GM21381 (cell line): ENCODE measurements around the gene ST8SIA1.
"Not testable (repeated sequence)": the region's sequence is repeated elsewhere in the genome, so short reads cannot be mapped to it uniquely, and the experiment has no call there.

Experiments used
- ATAC-seq: cut with Tn5 transposase; IDR thresholded peaks from one replicate; pipeline ENCODE4 v1.9.1; 2021; ENCODE audit warnings: mild to moderate bottlenecking, moderate library complexity; ENCODE audit not compliant: unreplicated experiment

The ST8SIA1 gene

GRCh38 chr12:22180705-22181104 is 153.8 kb downstream of the ST8SIA1 start:
- no peak for ATAC-seq

DNA sequence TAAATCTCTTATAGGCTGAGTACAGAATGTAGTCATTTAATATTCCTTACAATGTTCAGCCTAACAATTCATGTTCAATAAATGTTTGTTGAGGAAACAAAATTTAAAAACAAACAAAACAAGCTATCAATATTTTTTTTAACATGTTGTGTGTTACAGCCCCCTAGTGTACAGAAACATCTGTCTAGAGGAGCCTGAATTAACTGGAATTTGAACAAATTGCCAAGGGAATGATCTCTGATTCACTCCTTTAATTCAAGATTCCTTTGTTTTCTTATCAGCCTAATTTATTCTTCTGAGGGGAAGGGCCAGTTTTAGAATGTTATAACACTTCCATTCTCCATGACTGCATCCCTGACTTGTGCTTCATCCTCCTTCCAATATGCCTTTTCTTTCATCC is 161.3 kb downstream of the ST8SIA1 start:
- no peak for ATAC-seq

GRCh38 chr12:22172501-22172900 is 162.0 kb downstream of the ST8SIA1 start:
- ATAC-seq, result no peak

DNA sequence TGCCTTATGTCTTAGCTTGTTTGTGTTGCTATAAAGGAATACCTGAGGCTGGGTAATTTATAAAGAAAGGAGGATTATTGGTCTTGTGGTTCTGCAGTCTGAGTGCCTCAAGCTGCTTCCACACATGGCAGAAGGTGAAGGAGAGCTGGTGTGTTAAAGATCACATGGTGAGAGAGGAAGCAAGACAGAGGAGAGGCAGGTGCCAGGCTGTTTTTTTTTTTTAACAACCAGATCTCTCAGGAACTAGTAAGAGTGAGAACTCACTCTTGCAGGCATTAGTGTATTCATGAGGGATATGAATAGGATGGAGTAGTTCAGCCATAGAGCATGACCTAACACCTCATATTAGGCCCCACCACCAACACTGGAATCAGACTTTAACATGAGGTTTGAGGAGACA is 165.1 kb downstream of the ST8SIA1 start:
- no peak for ATAC-seq

- ATAC-seq, result no peak
Measured at GRCh38 chr12:22164139-22164538, 170.4 kb downstream of the ST8SIA1 start.

DNA sequence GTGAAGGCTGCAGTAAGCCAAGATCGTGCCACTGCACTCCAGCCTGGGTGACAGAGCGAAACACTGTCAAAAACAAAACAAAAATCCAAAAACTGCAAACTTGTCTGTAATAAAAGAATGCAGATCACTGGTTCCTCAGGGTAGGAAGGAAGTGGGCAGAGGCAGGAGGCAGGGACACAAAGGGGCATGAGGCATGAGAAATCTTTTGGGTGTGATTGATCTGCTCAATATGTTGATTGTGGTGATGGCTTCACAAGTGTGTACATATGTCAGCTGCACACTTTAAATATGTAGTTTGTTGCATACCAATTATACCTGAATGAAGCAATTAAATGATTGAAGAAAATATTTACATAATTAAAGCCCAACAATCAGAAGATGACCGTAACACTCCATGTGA is 170.9 kb downstream of the ST8SIA1 start:
- ATAC-seq, result no peak

- no peak for ATAC-seq
Measured at GRCh38 chr12:22160396-22161003, 174.0 kb downstream of the ST8SIA1 start.

GRCh38 chr12:22149286-22149685 is 185.2 kb downstream of the ST8SIA1 start:
- ATAC-seq, result not testable (repeated sequence)

GRCh38 chr12:22146686-22147085 is 187.8 kb downstream of the ST8SIA1 start:
- not testable (repeated sequence) for ATAC-seq
